Glutamatergic neuron (in vitro differentiated cells): ENCODE results near the gene LIF. TPM values are rescaled to one million over a fixed set of nuclear protein-coding genes. Genes with fewer than 3 reads are reported as not detected.

Experiments
- DNase-seq: peaks from one replicate; pipeline ENCODE4 v3.0.0; 2022
- H3K27ac Mint-ChIP-seq: one replicate; pipeline ENCODE4 v1.8.0; 2020; ENCODE audit warnings: mild to moderate bottlenecking, mixed read lengths, inconsistent platforms; ENCODE audit not compliant: unreplicated experiment
- H3K27me3 Mint-ChIP-seq: one replicate; pipeline ENCODE4 v1.8.0; 2020; ENCODE audit warnings: mild to moderate bottlenecking, moderate library complexity, mixed read lengths, inconsistent platforms; ENCODE audit not compliant: unreplicated experiment
- H3K36me3 Mint-ChIP-seq: one replicate; pipeline ENCODE4 v1.8.0; 2020; ENCODE audit warnings: mild to moderate bottlenecking, mixed read lengths, inconsistent platforms; ENCODE audit not compliant: unreplicated experiment
- H3K4me1 Mint-ChIP-seq: one replicate; pipeline ENCODE4 v1.8.0; 2020; ENCODE audit warnings: mild to moderate bottlenecking, low read depth, mixed read lengths, inconsistent platforms; ENCODE audit not compliant: unreplicated experiment
- H3K4me3 Mint-ChIP-seq: one replicate; pipeline ENCODE4 v1.8.0; 2020; ENCODE audit warnings: mild to moderate bottlenecking, mixed read lengths, inconsistent platforms; ENCODE audit not compliant: unreplicated experiment
- H3K9me3 Mint-ChIP-seq: one replicate; pipeline ENCODE4 v1.8.0; 2020; ENCODE audit warnings: mild to moderate bottlenecking, moderate library complexity, mixed read lengths, inconsistent platforms; ENCODE audit not compliant: unreplicated experiment
- total RNA-seq: library from RNA; stranded (reverse); fragmentation: NEBNext Ultra II Directional; extraction: Animal tissue kit (Norgen Biotek cat#: 25700); gene quantifications from one replicate; pipeline ENCODE4 v1.2.1, GENCODE V29; 2021; ENCODE audit not compliant: unreplicated experiment
- TF ChIP-seq, protein P1 (sequence below): fragments of 200-600 bp; sonication (generic); IDR thresholded peaks from one replicate; pipeline ENCODE4 v1.5.0; 2021; ENCODE audit not compliant: partially characterized antibody, unreplicated experiment

Gene LIF
- total RNA-seq, 1 donor from 2014 or later: 0.29 TPM

DNA sequence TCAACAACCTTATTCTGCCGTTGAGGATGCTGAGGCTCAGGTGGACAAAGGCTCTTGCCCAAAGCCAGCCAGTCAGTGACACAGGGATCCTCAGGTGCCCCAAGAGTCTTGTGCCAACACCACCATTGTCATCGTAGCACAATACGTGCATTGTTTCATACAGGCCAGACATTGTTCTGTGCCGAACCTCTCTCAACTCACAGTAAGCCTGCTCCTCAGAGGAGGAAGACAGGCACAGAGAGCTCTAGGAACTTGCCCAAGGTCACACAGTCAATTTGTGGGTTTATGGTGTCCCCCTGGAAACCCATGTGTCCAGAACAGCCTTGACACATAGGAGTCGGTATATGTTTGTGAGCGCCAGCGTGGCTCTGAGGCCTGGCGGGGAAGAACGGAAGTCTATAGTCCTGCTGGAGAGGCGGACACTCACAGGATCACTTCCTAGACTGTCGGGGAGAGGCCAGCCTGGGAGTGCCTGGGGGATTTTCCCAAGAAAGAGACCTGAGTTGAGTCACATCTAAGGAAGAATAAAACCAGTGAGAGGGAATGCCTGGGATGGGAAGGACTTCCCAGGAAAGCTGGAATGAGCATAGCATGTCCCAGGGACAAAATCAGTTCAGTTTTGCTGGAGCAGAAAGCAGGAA is 20.2 kb downstream of the LIF start:
- H3K36me3 Mint-ChIP-seq: no peaks in the 10 kb centered on the region
- no peak overlapping the region for H3K27ac Mint-ChIP-seq
- TF ChIP-seq, protein P1, sequence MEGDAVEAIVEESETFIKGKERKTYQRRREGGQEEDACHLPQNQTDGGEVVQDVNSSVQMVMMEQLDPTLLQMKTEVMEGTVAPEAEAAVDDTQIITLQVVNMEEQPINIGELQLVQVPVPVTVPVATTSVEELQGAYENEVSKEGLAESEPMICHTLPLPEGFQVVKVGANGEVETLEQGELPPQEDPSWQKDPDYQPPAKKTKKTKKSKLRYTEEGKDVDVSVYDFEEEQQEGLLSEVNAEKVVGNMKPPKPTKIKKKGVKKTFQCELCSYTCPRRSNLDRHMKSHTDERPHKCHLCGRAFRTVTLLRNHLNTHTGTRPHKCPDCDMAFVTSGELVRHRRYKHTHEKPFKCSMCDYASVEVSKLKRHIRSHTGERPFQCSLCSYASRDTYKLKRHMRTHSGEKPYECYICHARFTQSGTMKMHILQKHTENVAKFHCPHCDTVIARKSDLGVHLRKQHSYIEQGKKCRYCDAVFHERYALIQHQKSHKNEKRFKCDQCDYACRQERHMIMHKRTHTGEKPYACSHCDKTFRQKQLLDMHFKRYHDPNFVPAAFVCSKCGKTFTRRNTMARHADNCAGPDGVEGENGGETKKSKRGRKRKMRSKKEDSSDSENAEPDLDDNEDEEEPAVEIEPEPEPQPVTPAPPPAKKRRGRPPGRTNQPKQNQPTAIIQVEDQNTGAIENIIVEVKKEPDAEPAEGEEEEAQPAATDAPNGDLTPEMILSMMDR: no peak
- DNase-seq: no peak
- no peak overlapping the region for H3K4me3 Mint-ChIP-seq
- no peaks in the 10 kb centered on the region for H3K9me3 Mint-ChIP-seq
- H3K4me1 Mint-ChIP-seq: peaks cover 2% of the 10 kb centered on the region
- peaks cover 4% of the 10 kb centered on the region for H3K27me3 Mint-ChIP-seq

GRCh38 chr22:30225220-30225927 is 21.2 kb downstream of the LIF start:
- Mint-ChIP-seq H3K27ac (no peak overlapping the region), H3K27me3 (peaks cover 3% of the 10 kb centered on the region), H3K4me3 (no peak overlapping the region), H3K4me1 (peaks cover 2% of the 10 kb centered on the region), H3K9me3 (no peaks in the 10 kb centered on the region), H3K36me3 (no peaks in the 10 kb centered on the region)
- TF ChIP-seq, protein P1: no peak
- DNase-seq: no peak

GRCh38 chr22:30224161-30224857 is 22.2 kb downstream of the LIF start:
- H3K27ac Mint-ChIP-seq: no peak overlapping the region
- peaks cover 2% of the 10 kb centered on the region for H3K4me1 Mint-ChIP-seq
- no peak for DNase-seq
- no peak overlapping the region for H3K4me3 Mint-ChIP-seq
- H3K27me3 Mint-ChIP-seq: peaks cover 5% of the 10 kb centered on the region
- TF ChIP-seq, protein P1: no peak
- peaks cover 1% of the 10 kb centered on the region for H3K9me3 Mint-ChIP-seq
- no peaks in the 10 kb centered on the region for H3K36me3 Mint-ChIP-seq

DNA sequence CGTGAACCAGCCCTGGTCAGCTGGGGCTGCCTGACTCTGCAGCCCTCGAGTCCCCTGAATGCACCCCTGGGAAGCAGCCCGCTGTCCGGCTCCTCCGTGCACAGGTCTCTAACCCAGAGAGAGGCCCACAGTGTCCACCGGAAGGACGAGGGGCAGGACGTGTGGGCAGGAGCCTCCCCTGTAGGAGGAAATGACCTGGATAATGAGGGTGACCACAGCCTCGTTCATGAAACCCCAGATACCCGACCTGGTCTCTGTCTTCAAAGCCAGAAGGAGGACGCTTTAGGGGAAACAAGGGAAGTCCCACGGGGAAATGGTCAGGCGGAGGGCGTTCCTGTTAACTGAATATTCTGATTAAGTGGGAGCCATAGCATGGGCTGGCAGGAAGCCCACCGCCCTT is 23.3 kb downstream of the LIF start:
- TF ChIP-seq, protein P1: no peak
- Mint-ChIP-seq H3K4me1 (no peaks in the 10 kb centered on the region), H3K4me3 (no peak overlapping the region), H3K27ac (no peak overlapping the region), H3K27me3 (peaks cover 5% of the 10 kb centered on the region), H3K36me3 (no peaks in the 10 kb centered on the region), H3K9me3 (peaks cover 1% of the 10 kb centered on the region)
- DNase-seq: no peak
